HepG2 (cell line): ENCODE data around the gene FGFR3. TPM values are rescaled to one million over a fixed set of nuclear protein-coding genes. Genes with fewer than 3 reads are reported as not detected.

Experiments
- ARHGAP35 ChIP-seq: sonication (generic); formaldehyde crosslinking; IDR thresholded peaks from 2 replicates; pipeline ENCODE4 v1.9.0; 2022; ENCODE audit warnings: mild to moderate bottlenecking, inconsistent platforms, moderate library complexity, missing genetic modification reagents, borderline replicate concordance
- ATM ChIP-seq: fragments of 450-650 bp; IDR thresholded peaks from 2 replicates; pipeline ENCODE4 v1.7.1; 2017; ENCODE audit warnings: mild to moderate bottlenecking, borderline replicate concordance
- CBX2 ChIP-seq, 2 experiments: fragments of 200-600 bp in 1 of 2; sonication (generic); formaldehyde crosslinking in 1 of 2; IDR thresholded peaks; 2 replicates each; pipeline versions ENCODE4 v1.7.0 to v1.8.1; 2018 to 2022; ENCODE audit warnings: low read depth in 2 of 2, low read length in 1 of 2, mild to moderate bottlenecking in 1 of 2, missing genetic modification reagents in 1 of 2
- CENPBD1 ChIP-seq: sonication (generic); formaldehyde crosslinking; IDR thresholded peaks from 2 replicates; pipeline ENCODE4 v1.8.0; 2022; ENCODE audit warnings: missing genetic modification reagents, low read depth, mild to moderate bottlenecking, borderline replicate concordance
- EHMT2 ChIP-seq: fragments of 200-600 bp; sonication (generic); IDR thresholded peaks from 2 replicates; pipeline ENCODE4 v1.7.0; 2017; ENCODE audit warnings: antibody characterized with exemption, low read depth, low read length, borderline replicate concordance
- ELF1 ChIP-seq: sonication (generic); formaldehyde crosslinking; IDR thresholded peaks from 2 replicates; pipeline ENCODE4 v1.4.0; 2020; ENCODE audit warnings: missing genetic modification reagents
- FOXO4 ChIP-seq: sonication (generic); formaldehyde crosslinking; conservative IDR thresholded peaks from 2 replicates; pipeline ENCODE4 v1.8.1; 2023; ENCODE audit warnings: missing genetic modification reagents
- HCFC1 ChIP-seq: fragments of 150-350 bp; IDR thresholded peaks from 2 replicates; pipeline ENCODE4 v1.6.1; 2014; ENCODE audit warnings: low read depth, low read length
- PHF8 ChIP-seq: sonication (generic); formaldehyde crosslinking; IDR thresholded peaks from 2 replicates; pipeline ENCODE4 v1.5.0; 2020; ENCODE audit warnings: missing genetic modification reagents
- RAD51 ChIP-seq: fragments of 450-650 bp; IDR thresholded peaks from 2 replicates; pipeline ENCODE4 v1.6.1; 2016; ENCODE audit warnings: borderline replicate concordance
- TERF1 ChIP-seq: sonication (generic); formaldehyde crosslinking; IDR thresholded peaks from 2 replicates; pipeline ENCODE4 v1.8.0; 2022; ENCODE audit warnings: mild to moderate bottlenecking, missing genetic modification reagents, moderate library complexity
- ZGPAT ChIP-seq: IDR thresholded peaks from 2 replicates; pipeline ENCODE4 v1.6.1; 2016; ENCODE audit warnings: mild to moderate bottlenecking
- ZHX2 ChIP-seq, 2 experiments: sonication (generic) in 1 of 2; formaldehyde crosslinking in 1 of 2; IDR thresholded peaks; 2 replicates each; pipeline versions ENCODE4 v1.6.1 to v1.9.0; 2014 to 2022; ENCODE audit warnings: antibody characterized with exemption in 1 of 2, borderline replicate concordance in 1 of 2, inconsistent platforms in 1 of 2, low read depth in 1 of 2, missing genetic modification reagents in 1 of 2
- ZMAT3 ChIP-seq: sonication (generic); formaldehyde crosslinking; conservative IDR thresholded peaks from 2 replicates; pipeline ENCODE4 v1.7.0; 2021; ENCODE audit warnings: missing genetic modification reagents
- ZNF124 ChIP-seq: sonication (generic); formaldehyde crosslinking; IDR thresholded peaks from 2 replicates; pipeline ENCODE4 v1.4.0; 2020; ENCODE audit warnings: missing genetic modification reagents
- ZNF30 ChIP-seq: sonication (generic); formaldehyde crosslinking; IDR thresholded peaks from 2 replicates; pipeline ENCODE4 v1.5.0; 2020; ENCODE audit warnings: mild to moderate bottlenecking, missing genetic modification reagents
- ZNF431 ChIP-seq: sonication (generic); formaldehyde crosslinking; IDR thresholded peaks from 2 replicates; pipeline ENCODE4 v1.9.0; 2022; ENCODE audit warnings: missing genetic modification reagents, low read depth, mild to moderate bottlenecking, borderline replicate concordance
- ZNF615 ChIP-seq: sonication (generic); formaldehyde crosslinking; IDR thresholded peaks from 2 replicates; pipeline ENCODE4 v1.5.0; 2020; ENCODE audit warnings: mild to moderate bottlenecking, missing genetic modification reagents, borderline replicate concordance
- ZNF644 ChIP-seq: IDR thresholded peaks from 2 replicates; pipeline ENCODE4 v1.6.1; 2016; ENCODE audit warnings: low read depth
- ZNF883 ChIP-seq: sonication (generic); formaldehyde crosslinking; IDR thresholded peaks from 2 replicates; pipeline ENCODE4 v1.5.1; 2020; ENCODE audit warnings: mild to moderate bottlenecking, missing genetic modification reagents; ENCODE audit errors: not compliant biosample characterization
- polyA plus RNA-seq, 8 experiments: library from polyadenylated mRNA; depleted of rRNA in 3 of 8; stranded (reverse) in 7 of 8; unstranded in 1 of 8; fragments of >200 nt; fragmentation: Illumina TruSeq in 4 of 8; extraction: Trizol in 4 of 8; gene quantifications; 2 replicates each; pipeline versions ENCODE4 v1.2.1 to v1.2.3, GENCODE V29; 2011 to 2016; ENCODE audit warnings: low read depth in 4 of 8, missing spikeins in 1 of 8, mixed read lengths in 1 of 8; ENCODE audit not compliant: insufficient read depth in 1 of 8
- total RNA-seq, 5 experiments: library from RNA; depleted of rRNA; stranded (reverse); fragments of >200 nt; fragmentation: Illumina TruSeq; extraction: Trizol; gene quantifications; 2 replicates each; pipeline ENCODE4 v1.2.3, GENCODE V29; 2016; ENCODE audit warnings: low read depth in 1 of 5

The FGFR3 gene
- total and polyA plus RNA-seq, 2 of the 13 experiments (the other 11 are each of a cell fraction or from before 2014, with no cell fraction given), result 103 to 109 TPM

GRCh38 chr4:1770791-1771231, 22.3 kb upstream of the FGFR3 start (continued):
- no peak for TF ChIP-seq ZNF883 (CRISPR knock-in tag)
- TF ChIP-seq ELF1, result no peak
- 0 out of 2 replicates have a peak, but pooled peaks have one; percentile 20 for TF ChIP-seq PHF8
- no peak for TF ChIP-seq ZNF644 (CRISPR knock-in tag)
- TF ChIP-seq ATM, result no peak
- TF ChIP-seq TERF1 (CRISPR knock-in tag), result no peak
- no peak for TF ChIP-seq FOXO4 (CRISPR knock-in tag)
- no peak for TF ChIP-seq ZNF615
- no peak for TF ChIP-seq CENPBD1
- TF ChIP-seq ZNF30, result no peak
- no peak for TF ChIP-seq ZNF124
- no peak for TF ChIP-seq RAD51
- no peak for TF ChIP-seq ZGPAT
- no peak for TF ChIP-seq ZHX2 (IDR thresholded peaks at IDR 0.05; ENCODE audit: low read depth)
- no peak for TF ChIP-seq ZHX2 (CRISPR knock-in tag; IDR thresholded peaks at IDR 0.05; ENCODE audit: borderline replicate concordance)
- TF ChIP-seq HCFC1, result no peak
- no peak for TF ChIP-seq ZMAT3
- no peak for TF ChIP-seq ZNF431 (CRISPR knock-in tag)
- no peak for TF ChIP-seq CBX2 (IDR thresholded peaks at IDR 0.05; ENCODE audit: low read depth, low read length)
- no peak for TF ChIP-seq CBX2 (CRISPR knock-in tag; IDR thresholded peaks at IDR 0.05; ENCODE audit: low read depth)
- no peak for TF ChIP-seq ARHGAP35
- TF ChIP-seq EHMT2, result no peak
